Measurements from ENCODE around the gene HIPK3.
A peak's percentile ranks its signal among the peaks of the same experiment; 100 is the strongest.

HIPK3 gene

DNA sequence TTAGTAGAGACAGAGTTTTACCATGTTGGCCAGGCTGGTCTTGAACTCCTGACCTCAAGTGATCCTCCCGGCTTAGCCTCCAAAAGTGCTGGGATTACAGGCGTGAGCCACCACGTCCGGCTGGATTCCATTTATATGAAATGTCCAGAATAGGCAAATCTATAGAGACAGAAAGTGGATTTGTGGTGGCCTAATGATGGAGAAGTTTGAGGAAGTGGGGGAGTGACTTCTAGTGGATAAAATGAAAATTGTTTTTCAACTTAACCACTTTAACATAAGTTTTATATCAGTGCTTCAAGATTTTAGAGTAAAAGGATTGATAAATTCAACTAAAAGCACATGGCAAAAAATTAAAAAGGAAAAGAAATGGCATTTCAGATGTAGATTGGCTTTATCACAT lies 66.2 kb downstream of the HIPK3 start:
- H3K9me3 ChIP-seq (ENCODE audit: severe bottlenecking) = no peaks in the 10 kb centered on the region
- no peak for DNase-seq
- TF ChIP-seq, protein P1, sequence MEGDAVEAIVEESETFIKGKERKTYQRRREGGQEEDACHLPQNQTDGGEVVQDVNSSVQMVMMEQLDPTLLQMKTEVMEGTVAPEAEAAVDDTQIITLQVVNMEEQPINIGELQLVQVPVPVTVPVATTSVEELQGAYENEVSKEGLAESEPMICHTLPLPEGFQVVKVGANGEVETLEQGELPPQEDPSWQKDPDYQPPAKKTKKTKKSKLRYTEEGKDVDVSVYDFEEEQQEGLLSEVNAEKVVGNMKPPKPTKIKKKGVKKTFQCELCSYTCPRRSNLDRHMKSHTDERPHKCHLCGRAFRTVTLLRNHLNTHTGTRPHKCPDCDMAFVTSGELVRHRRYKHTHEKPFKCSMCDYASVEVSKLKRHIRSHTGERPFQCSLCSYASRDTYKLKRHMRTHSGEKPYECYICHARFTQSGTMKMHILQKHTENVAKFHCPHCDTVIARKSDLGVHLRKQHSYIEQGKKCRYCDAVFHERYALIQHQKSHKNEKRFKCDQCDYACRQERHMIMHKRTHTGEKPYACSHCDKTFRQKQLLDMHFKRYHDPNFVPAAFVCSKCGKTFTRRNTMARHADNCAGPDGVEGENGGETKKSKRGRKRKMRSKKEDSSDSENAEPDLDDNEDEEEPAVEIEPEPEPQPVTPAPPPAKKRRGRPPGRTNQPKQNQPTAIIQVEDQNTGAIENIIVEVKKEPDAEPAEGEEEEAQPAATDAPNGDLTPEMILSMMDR (IDR thresholded peaks at IDR 0.05; ENCODE audit: low read depth, low read length) = no peak
- no peaks in the 10 kb centered on the region for H3K36me3 ChIP-seq
- no peak overlapping the region for H3K4me3 ChIP-seq (ENCODE audit: low read depth, low read length)
- H3K27ac ChIP-seq = no peak overlapping the region
- no peaks in the 10 kb centered on the region for H3K27me3 ChIP-seq (ENCODE audit: insufficient read depth, low read depth, severe bottlenecking)

DNA sequence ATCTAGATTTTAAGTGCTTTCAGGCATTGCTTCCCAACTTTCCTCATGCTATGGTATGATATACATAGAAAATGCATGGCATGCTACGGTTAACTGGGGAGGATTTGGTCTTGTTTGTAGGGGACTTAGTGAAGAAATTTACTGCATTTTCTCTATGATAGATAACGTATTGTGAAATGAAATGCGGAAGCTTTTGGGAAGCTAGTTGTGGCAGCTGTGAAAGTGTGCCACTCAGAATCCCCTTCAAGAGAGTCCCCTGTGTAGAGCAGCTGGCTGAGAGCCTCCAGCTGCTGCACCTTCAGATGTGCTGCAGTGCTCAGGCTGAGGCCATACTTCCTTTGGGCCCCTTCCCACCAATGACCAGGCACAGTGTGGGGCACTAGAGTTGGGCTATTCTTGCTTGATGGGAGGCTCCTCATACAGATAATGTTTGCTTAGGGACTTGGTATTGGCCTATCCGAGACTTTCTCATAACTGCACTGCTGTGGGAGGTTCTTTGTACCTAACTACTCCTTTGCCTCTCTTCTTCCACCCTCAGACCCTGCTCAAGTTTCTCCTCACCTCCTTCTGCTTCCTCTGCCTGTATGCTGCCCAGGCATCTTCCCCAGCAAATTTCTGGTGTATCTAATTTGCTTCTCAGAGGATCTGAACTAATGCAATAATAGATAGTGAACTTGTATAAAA lies 67.3 kb downstream of the HIPK3 start:
- DNase-seq = no peak
- TF ChIP-seq, protein P1 (IDR thresholded peaks at IDR 0.05; ENCODE audit: low read depth, low read length) = no peak
- no peaks in the 10 kb centered on the region for H3K27me3 ChIP-seq (ENCODE audit: insufficient read depth, low read depth, severe bottlenecking)
- H3K9me3 ChIP-seq (ENCODE audit: severe bottlenecking) = no peaks in the 10 kb centered on the region
- no peak overlapping the region for H3K27ac ChIP-seq
- H3K4me3 ChIP-seq (ENCODE audit: low read depth, low read length) = no peak overlapping the region
- no peaks in the 10 kb centered on the region for H3K36me3 ChIP-seq

DNA sequence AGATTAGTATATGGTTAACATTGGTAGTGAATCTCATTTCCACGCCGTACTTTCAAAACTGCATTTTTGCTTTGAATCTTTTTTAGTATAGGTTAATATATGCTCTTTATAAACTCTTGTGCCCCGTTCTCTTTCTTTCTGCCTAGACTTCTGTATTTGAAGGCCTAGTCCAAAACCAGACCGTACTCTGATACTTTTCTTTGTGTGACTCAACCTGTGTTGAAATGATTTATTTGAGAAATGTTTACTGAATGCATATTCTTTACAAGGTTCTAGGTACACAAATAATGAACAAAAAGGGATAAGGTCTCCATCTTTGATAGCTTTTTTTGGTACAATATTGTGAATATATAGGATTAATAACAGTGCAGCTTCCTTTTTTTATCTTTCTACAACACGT lies 68.3 kb downstream of the HIPK3 start:
- Histone ChIP-seq H3K27me3 (ENCODE audit: insufficient read depth, low read depth, severe bottlenecking) (no peaks in the 10 kb centered on the region), H3K4me3 (ENCODE audit: low read depth, low read length) (no peak overlapping the region), H3K36me3 (no peaks in the 10 kb centered on the region), H3K9me3 (ENCODE audit: severe bottlenecking) (no peaks in the 10 kb centered on the region), H3K27ac (no peak overlapping the region)
- DNase-seq = no peak
- TF ChIP-seq, protein P1 (IDR thresholded peaks at IDR 0.05; ENCODE audit: low read depth, low read length) = no peak

DNA sequence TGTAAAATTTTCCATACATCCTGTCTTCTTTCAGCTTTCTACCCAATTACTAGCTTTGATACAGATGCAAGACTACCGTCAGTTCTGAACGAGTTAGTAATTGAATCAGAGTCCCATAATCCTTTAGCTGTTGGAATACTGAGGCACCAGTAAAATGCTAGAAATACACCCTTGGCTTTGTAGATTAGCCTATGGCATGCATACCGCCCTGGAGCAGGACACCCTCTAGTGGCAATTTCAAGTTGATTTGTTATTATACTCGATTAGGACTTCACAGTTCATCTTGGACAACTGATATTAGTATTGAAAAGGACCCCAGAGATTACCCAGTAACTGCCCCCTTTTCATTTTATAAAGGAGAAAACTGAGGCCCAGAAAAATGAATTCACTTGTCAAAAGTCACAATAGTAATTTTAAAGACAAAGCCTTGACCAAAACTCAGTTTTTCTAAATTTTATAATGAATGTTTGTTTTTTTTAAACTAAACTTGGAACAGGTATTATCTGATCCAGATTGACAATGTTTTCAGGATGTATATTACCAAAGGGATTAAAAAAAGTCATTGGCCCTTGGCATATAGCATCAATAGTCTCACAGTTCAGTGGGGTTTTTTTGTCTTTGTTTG lies 72.6 kb downstream of the HIPK3 start:
- TF ChIP-seq, protein P1 (IDR thresholded peaks at IDR 0.05; ENCODE audit: low read depth, low read length) = peak; percentile 55; the same call in 1 of the 2 replicates
- DNase-seq = peak; percentile 58
- Histone ChIP-seq H3K4me3 (ENCODE audit: low read depth, low read length) (no peak overlapping the region), H3K27ac (no peak overlapping the region), H3K9me3 (ENCODE audit: severe bottlenecking) (no peaks in the 10 kb centered on the region), H3K36me3 (no peaks in the 10 kb centered on the region), H3K27me3 (ENCODE audit: insufficient read depth, low read depth, severe bottlenecking) (no peaks in the 10 kb centered on the region)

DNA sequence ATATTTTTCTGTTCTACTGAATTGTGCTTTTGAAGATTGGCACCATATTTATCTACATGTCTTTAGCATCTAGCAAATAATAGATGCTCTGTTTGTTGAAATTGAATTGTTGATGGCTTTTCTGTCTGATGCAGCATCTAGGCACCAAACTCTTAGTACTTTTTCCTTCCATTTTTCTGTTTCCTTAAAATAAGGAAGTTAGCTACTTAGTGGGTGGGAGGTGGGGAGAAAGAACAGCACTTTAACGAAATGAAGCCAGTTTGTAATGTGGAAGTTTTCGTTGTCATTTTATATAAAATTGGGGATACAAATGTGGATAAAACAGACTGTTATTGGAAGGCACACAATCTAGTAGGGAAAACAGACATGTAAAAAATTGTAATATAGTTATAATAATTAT lies 76.6 kb downstream of the HIPK3 start:
- no peaks in the 10 kb centered on the region for H3K9me3 ChIP-seq (ENCODE audit: severe bottlenecking)
- no peaks in the 10 kb centered on the region for H3K27me3 ChIP-seq (ENCODE audit: insufficient read depth, low read depth, severe bottlenecking)
- H3K4me3 ChIP-seq (ENCODE audit: low read depth, low read length) = no peak overlapping the region
- no peak overlapping the region for H3K27ac ChIP-seq
- peaks cover 3% of the 10 kb centered on the region; the same call in 1 of the 2 replicates for H3K36me3 ChIP-seq
- DNase-seq = no peak
- TF ChIP-seq, protein P1 (IDR thresholded peaks at IDR 0.05; ENCODE audit: low read depth, low read length) = no peak

Data from WERI-Rb-1 (cell line).